Endothelial cell of umbilical vein (primary cell): Measurements from ENCODE around the gene OSBPL6. TPM values are rescaled to one million over a fixed set of nuclear protein-coding genes. Genes with fewer than 3 reads are reported as not detected.

Source experiments
- BruUV-seq: library from RNA; stranded (reverse); fragments of 400-500 nt; replicated peaks from 2 replicates; lab custom pipeline; 2021; lab: Mats Ljungman, UMichigan
- CTCF ChIA-PET: fragments of 300-600, 350-600 bp; sonication (Branson Sonifier 250); formaldehyde crosslinking; loops from one replicate; lab custom pipeline; 2021; ENCODE audit warnings: antibody characterized with exemption, inconsistent platforms; lab: Charles Lee
- POLR2A ChIA-PET: fragments of 300-600, 350-600 bp; sonication (Branson Sonifier 250); formaldehyde crosslinking; loops from one replicate; lab custom pipeline; 2021; ENCODE audit warnings: antibody characterized with exemption, inconsistent platforms; lab: Charles Lee
- DNase-seq: peaks from one replicate; pipeline ENCODE4 v3.0.0-alpha.2; 2011; ENCODE audit warnings: low read depth, low spot score
- FAIRE-seq: peaks from 2 replicates; lab custom pipeline; 2011; peaks lifted over from hg19 to GRCh38; lab: Jason Lieb, UNC
- H2AFZ ChIP-seq: 2 replicates; pipeline ENCODE4 v1.6.0; 2012; ENCODE audit warnings: low read depth, low read length, control low read depth, inconsistent platforms
- H3K27ac ChIP-seq: 2 replicates; pipeline ENCODE4 v1.5.1; 2011; ENCODE audit warnings: low read depth, mild to moderate bottlenecking, control low read depth, low read length, moderate library complexity; ENCODE audit not compliant: insufficient read depth
- H3K27me3 ChIP-seq, 2 experiments: 2 replicates each; pipeline versions ENCODE4 v1.6.0 to v1.6.1; 2011; ENCODE audit warnings: low read length in 2 of 2, mixed read lengths in 1 of 2; ENCODE audit not compliant: control insufficient read depth in 2 of 2, insufficient read depth in 2 of 2
- H3K36me3 ChIP-seq, 2 experiments: 2 replicates in 1 of 2; 3 replicates in 1 of 2; pipeline ENCODE4 v1.5.1; 2011; ENCODE audit warnings: low read length in 2 of 2, mild to moderate bottlenecking in 1 of 2, moderate library complexity in 1 of 2; ENCODE audit not compliant: control insufficient read depth in 2 of 2, insufficient read depth in 2 of 2; ENCODE audit errors: extremely low read depth in 1 of 2
- H3K4me1 ChIP-seq: 3 replicates; pipeline ENCODE4 v1.5.1; 2011; ENCODE audit warnings: mild to moderate bottlenecking, low read length; ENCODE audit not compliant: control insufficient read depth, insufficient read depth; ENCODE audit errors: extremely low read depth
- H3K4me2 ChIP-seq: 2 replicates; pipeline ENCODE4 v1.6.1; 2011; ENCODE audit warnings: low read length, control low read depth, mixed read lengths; ENCODE audit not compliant: insufficient read depth
- H3K4me3 ChIP-seq, 3 experiments: fragments of 200-600 bp in 1 of 3; sonication (generic), shearing (Covaris generic) in 1 of 3; replicated peaks in 1 of 3; 2 replicates each; pipeline ENCODE4 v1.5.1; 2011 to 2016; ENCODE audit warnings: control low read depth in 3 of 3, low read length in 3 of 3, mild to moderate bottlenecking in 2 of 3, inconsistent platforms in 1 of 3, low read depth in 1 of 3, moderate library complexity in 1 of 3; ENCODE audit not compliant: insufficient read depth in 1 of 3
- H3K79me2 ChIP-seq: 2 replicates; pipeline ENCODE4 v1.6.0; 2012; ENCODE audit warnings: low read length, inconsistent platforms; ENCODE audit not compliant: control insufficient read depth, insufficient read depth
- H3K9ac ChIP-seq: replicated peaks from 2 replicates; pipeline ENCODE3; 2011; ENCODE audit warnings: low read length, control low read depth; ENCODE audit not compliant: insufficient read depth; ENCODE audit errors: extremely low read depth
- H3K9me1 ChIP-seq: replicated peaks from 3 replicates; pipeline ENCODE4 v1.6.0; 2011; ENCODE audit warnings: mild to moderate bottlenecking, low read length; ENCODE audit not compliant: control insufficient read depth, insufficient read depth; ENCODE audit errors: extremely low read depth
- H3K9me3 ChIP-seq: replicated peaks from 2 replicates; pipeline ENCODE4 v1.5.1; 2012; ENCODE audit warnings: low read length, inconsistent platforms; ENCODE audit not compliant: control insufficient read depth, insufficient read depth
- H4K20me1 ChIP-seq: replicated peaks from 2 replicates; pipeline ENCODE3; 2011; ENCODE audit warnings: mild to moderate bottlenecking, low read length; ENCODE audit not compliant: control insufficient read depth, insufficient read depth; ENCODE audit errors: extremely low read depth
- CTCF ChIP-seq, 2 donors: IDR thresholded peaks; 1 replicate in 1 of 2; 2 replicates in 1 of 2; pipeline ENCODE4 v1.5.1; 2011; ENCODE audit warnings: low read length in 2 of 2, mild to moderate bottlenecking in 2 of 2, moderate library complexity in 2 of 2, control low read depth in 1 of 2, inconsistent platforms in 1 of 2, low read depth in 1 of 2; ENCODE audit not compliant: insufficient read depth in 1 of 2; ENCODE audit errors: extremely low read depth in 1 of 2
- EZH2 ChIP-seq: IDR thresholded peaks from 2 replicates; pipeline ENCODE4 v1.6.1; 2012; ENCODE audit warnings: borderline replicate concordance, low read depth, mild to moderate bottlenecking, moderate library complexity, low read length, inconsistent platforms; ENCODE audit not compliant: severe bottlenecking
- FOS ChIP-seq: IDR thresholded peaks from 2 replicates; pipeline ENCODE4 v1.6.1; 2011; ENCODE audit warnings: mild to moderate bottlenecking, low read length, moderate library complexity, borderline replicate concordance; ENCODE audit not compliant: insufficient read depth
- GATA2 ChIP-seq: IDR thresholded peaks from 2 replicates; pipeline ENCODE4 v1.7.0; 2011; ENCODE audit warnings: low read depth, mild to moderate bottlenecking, moderate library complexity, mixed read lengths, low read length; ENCODE audit not compliant: insufficient read length, insufficient read depth
- JUN ChIP-seq: IDR thresholded peaks from 2 replicates; pipeline ENCODE4 v1.6.1; 2011; ENCODE audit warnings: borderline replicate concordance, low read depth; ENCODE audit not compliant: insufficient read length, insufficient read depth
- MYC ChIP-seq: IDR thresholded peaks from one replicate; pipeline ENCODE4 v1.6.1; 2011; ENCODE audit warnings: mild to moderate bottlenecking, low read depth, low read length
- POLR2A ChIP-seq: IDR thresholded peaks from 2 replicates; pipeline ENCODE4 v1.6.1; 2012; ENCODE audit warnings: low read depth, mild to moderate bottlenecking, control low read depth, low read length
- POLR2AphosphoS5 ChIP-seq: IDR thresholded peaks from 2 replicates; pipeline ENCODE4 v1.6.1; 2012; ENCODE audit warnings: low read depth, mild to moderate bottlenecking, control low read depth, low read length, moderate library complexity; ENCODE audit not compliant: insufficient read depth
- dilution Hi-C: fragments of 300-500 bp; cut with MboI; formaldehyde crosslinking; loops from one replicate; pipeline ENCODE4 v1.15.0; 2019; ENCODE audit warnings: low sequenced_read_pairs; ENCODE audit not compliant: extremely low pct_ligation_motif_present
- intact Hi-C: fragments of 100-400 bp; cut with micrococcal nuclease; formaldehyde crosslinking; loops from one replicate; pipeline ENCODE4 v1.10.0; 2022
- polyA plus RNA-seq, 4 experiments: library from polyadenylated mRNA; depleted of rRNA in 3 of 4; stranded (reverse) in 3 of 4; unstranded in 1 of 4; fragments of >200 nt; gene quantifications; 2 replicates each; pipeline versions ENCODE4 v1.2.1 to v1.2.3, GENCODE V29; 2011 to 2012; ENCODE audit warnings: missing spikeins in 1 of 4
- total RNA-seq: library from RNA; stranded (reverse); gene quantifications from 2 replicates; pipeline ENCODE4 v1.2.3, GENCODE V29; 2021
- TF ChIP-seq, protein P1 (sequence below): IDR thresholded peaks from 2 replicates; pipeline ENCODE4 v1.6.1; 2011; ENCODE audit not compliant: insufficient read depth, insufficient read length

OSBPL6 gene
- total and polyA plus RNA-seq, 2 donors (not counting 3 experiments of a cell fraction or from before 2014, with no cell fraction given) = 1.5 to 2.3 TPM

- Histone ChIP-seq H3K4me3 (no peak overlapping the region), H3K27me3 (peaks cover 0 to 4% of the 10 kb centered on the region in 2 experiments), H2AFZ (no peak overlapping the region), H4K20me1 (no peaks in the 10 kb centered on the region), H3K4me1 (peaks cover 22% of the 10 kb centered on the region), H3K9me1 (no peaks in the 10 kb centered on the region), H3K27ac (no peak overlapping the region), H3K9ac (no peak overlapping the region), H3K79me2 (no peaks in the 10 kb centered on the region), H3K36me3 (no peaks in the 10 kb centered on the region), H3K4me2 (peak overlapping the region; percentile 34), H3K9me3 (no peaks in the 10 kb centered on the region)
- ChIA-PET POLR2A (no interaction called here), CTCF (interaction anchor here (0.7 to 2.1 kb wide), 9 partner anchors 9 to 167 kb away, joined by 3 to 24 read pairs (median 4); partner anchors contain the start of gene RBM45)
- BruUV-seq = no TSS peak
- dilution Hi-C loops = no loop called here
- DNase-seq = peak; percentile 94
- FAIRE-seq = peak; percentile 86
- TF ChIP-seq, protein P1, sequence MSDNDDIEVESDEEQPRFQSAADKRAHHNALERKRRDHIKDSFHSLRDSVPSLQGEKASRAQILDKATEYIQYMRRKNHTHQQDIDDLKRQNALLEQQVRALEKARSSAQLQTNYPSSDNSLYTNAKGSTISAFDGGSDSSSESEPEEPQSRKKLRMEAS = no peak
- TF ChIP-seq CTCF (IDR thresholded peaks at IDR 0.05; ENCODE audit: extremely low read depth in 1 of 2, insufficient read depth in 1 of 2, low read depth in 1 of 2, low read length in 2 of 2) (no peak), JUN (peak; percentile 90), POLR2AphosphoS5 (peak; percentile 68), EZH2 (no peak), MYC (no peak), POLR2A (peak; percentile 49), FOS (peak; percentile 79), GATA2 (peak; percentile 93)
- intact Hi-C loops = loop anchor here (1.0 to 2.0 kb wide), 5 partner anchors 8 to 147 kb away; partner anchors contain the start of gene OSBPL6
Observed at GRCh38 chr2:178279142-178279541, 84.8 kb downstream of the OSBPL6 start.
